GM19328 (cell line): Measurements from ENCODE around the gene SFPQ.
"Not testable (repeated sequence)": the region's sequence is repeated elsewhere in the genome, so short reads cannot be mapped to it uniquely, and the experiment has no call there.

Experiments
- ATAC-seq: cut with Tn5 transposase; IDR thresholded peaks from one replicate; pipeline ENCODE4 v1.9.1; 2021; ENCODE audit warnings: mild to moderate bottlenecking, moderate library complexity; ENCODE audit not compliant: unreplicated experiment

SFPQ gene

DNA sequence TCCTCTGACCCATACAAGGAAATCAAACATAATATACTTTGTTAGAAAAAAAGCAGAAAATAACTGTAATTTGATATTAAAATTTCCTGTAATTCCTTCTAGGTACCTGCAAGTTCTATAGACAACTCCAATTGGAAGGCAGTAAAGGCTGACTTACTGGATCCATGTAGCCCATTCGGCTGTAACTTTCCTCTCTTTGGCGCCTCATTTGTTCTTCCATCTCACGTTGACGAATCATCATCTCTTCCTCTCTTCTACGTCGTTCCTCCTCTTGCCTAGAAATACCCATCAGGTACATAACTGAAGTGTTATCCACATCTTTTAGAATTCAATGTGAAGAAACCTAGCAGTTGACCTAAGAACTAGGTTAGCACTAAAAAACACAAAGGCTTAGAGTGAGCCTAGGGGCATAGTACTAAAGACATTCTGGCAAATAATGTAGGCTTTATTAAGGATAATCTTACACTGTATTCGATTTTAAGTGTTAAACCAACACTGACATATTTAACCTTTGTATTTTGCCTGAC, 5.1 kb downstream of the SFPQ start:
- no peak for ATAC-seq

GRCh38 chr1:35186239-35186638, 6.7 kb downstream of the SFPQ start:
- ATAC-seq, result no peak

- no peak for ATAC-seq
Observed at GRCh38 chr1:35185200-35185599, 7.7 kb downstream of the SFPQ start.

GRCh38 chr1:35184495-35185199, 8.3 kb downstream of the SFPQ start:
- no peak for ATAC-seq

DNA sequence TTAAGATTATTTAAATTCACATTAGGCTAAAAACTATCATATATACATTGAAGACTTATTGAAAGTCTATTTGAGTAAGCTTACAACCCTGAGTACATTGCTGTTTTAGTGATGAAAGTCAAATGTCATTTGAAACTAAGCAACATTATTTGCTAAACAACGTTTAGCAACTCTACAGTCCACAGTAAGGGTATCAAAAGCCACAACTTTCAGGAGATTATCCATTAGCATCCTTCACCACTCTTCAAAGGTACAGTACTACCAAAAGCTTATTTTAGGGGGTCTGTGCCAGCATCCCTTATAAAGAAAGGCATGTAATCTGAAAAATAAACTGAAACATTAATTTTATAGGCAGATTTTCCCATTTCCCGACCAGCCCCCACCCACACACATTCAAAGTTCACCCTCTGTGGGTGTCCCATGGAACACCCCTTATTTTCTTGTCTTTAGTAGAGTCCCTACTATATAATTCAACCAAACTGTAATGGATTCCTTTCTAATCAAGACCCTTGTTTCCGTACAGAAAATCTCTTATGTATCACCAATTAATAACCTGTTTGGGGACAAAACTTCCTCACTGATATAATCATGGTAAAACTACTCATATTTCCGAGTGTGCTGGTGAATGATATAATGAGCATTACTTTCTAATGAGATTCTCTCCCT, 11.0 kb downstream of the SFPQ start:
- ATAC-seq, result no peak

DNA sequence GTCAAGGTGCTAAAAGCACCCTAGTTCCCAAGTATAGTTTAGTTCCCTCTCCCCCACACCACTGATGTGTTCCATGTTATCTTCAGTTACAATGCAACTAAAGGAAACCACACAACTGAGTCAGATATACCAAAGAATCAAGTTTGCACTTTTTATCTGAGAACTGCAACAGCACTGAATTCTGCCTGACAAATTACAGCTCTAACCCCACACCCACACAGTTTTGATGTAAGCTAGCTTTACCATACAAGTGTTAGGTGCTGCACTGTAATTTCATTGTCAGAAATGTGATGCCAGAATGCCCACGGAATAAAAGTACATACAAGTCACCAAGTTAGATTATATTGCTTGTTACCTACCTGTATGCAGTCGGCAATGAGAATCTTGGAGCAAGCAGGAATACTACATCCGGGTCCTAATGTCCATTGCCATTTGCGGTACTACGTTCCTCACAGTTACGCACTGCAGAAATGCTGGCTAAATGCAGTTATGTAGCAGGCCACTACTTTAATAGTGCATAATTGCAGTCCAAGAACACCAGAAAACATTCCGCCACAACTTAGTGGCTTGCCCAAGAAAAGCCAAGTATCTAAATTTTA, 12.1 kb downstream of the SFPQ start:
- no peak for ATAC-seq

DNA sequence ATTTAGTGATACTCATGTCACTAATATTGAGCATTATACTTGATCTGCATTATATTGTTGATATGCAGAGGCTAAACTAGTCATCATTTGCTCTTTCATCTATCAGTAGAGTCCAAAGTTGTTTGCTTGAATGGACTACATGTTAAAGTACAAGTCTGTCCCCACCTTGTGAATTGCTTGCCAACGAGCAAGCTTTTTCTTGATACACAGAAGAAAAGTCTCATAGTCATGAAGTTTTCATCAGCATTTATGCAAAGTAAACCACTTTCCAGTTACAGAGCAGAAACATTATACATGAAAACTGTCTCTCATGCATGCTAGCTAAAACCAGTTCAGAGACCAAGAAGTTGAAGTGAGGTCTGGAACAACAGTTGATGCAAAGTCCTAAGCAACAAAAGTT, 13.0 kb downstream of the SFPQ start:
- no peak for ATAC-seq

- no peak for ATAC-seq
Observed at GRCh38 chr1:35178874-35179380, 14.0 kb downstream of the SFPQ start.

- ATAC-seq, result no peak
Observed at GRCh38 chr1:35178295-35178695, 14.7 kb downstream of the SFPQ start.

DNA sequence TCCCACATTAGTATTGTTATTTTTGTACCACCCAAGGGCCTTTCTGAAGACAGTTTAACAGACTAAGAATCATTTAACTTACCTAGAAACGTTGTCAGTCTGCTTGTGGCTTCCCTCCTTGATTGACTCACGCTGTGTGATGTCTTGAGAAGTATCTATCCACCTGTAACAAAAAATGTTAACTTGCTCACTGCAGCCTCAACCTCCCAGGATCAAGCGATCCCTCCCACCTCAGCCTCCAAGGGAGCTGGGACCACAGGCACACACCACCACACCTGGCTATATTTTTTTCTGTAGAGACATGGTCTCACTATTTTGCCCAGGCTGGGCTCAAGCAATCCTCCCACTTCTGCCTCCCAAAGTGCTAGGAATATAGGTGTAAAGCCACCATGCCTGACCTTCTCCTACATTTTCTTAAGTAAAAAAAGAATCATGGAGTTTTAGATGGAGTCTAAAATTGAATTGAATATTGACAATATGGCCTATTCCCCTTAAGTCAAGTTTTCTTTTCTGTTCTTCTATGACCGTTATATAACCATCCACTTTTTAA, 15.6 kb downstream of the SFPQ start:
- ATAC-seq, result no peak

GRCh38 chr1:35175602-35176001, 17.3 kb downstream of the SFPQ start:
- no peak for ATAC-seq

DNA sequence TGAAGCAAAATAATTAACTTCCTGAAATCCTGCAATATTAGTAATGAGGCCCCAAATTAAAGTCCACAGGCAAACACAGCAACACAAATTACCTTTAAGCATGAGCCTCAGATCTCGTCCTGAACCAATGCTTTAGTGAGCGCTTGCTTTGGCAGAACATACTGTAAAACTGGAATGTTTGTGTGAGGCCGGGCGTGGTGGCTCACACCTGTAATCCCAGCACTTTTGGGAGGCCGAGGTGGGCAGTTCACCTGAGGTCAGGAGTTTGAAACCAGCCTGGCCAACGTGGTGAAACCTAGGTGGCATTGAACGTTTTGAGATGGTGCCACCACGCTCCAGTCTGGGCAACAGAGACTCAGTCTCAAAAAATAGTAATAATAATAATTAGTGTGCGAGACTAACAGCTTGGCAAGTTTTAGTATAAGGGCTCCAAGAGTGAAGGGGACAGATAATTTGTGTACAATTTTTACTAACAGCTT, 17.8 kb downstream of the SFPQ start:
- ATAC-seq, result no peak

- no peak for ATAC-seq
Observed at GRCh38 chr1:35173909-35174540, 18.9 kb downstream of the SFPQ start.

DNA sequence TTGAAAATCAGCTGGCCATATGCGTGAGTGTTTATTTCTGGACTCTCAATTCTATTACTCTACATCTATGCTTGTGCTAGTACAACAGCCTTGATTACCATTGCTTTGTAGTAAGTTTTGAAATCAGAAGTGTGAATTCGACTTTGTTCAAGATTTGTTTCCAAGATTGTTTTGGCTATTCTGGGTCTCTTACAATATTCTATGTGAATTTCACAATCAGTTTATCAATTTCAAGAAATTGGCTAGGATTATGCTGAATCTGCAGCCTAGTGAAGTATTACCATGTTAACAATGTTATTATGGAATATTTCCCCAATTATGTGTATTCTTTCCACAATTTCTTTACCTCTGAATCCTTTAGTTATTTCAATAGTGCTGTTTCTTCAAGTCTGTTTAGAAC, 19.5 kb downstream of the SFPQ start:
- no peak for ATAC-seq

- ATAC-seq, result no peak
Observed at GRCh38 chr1:35172022-35172421, 20.9 kb downstream of the SFPQ start.

DNA sequence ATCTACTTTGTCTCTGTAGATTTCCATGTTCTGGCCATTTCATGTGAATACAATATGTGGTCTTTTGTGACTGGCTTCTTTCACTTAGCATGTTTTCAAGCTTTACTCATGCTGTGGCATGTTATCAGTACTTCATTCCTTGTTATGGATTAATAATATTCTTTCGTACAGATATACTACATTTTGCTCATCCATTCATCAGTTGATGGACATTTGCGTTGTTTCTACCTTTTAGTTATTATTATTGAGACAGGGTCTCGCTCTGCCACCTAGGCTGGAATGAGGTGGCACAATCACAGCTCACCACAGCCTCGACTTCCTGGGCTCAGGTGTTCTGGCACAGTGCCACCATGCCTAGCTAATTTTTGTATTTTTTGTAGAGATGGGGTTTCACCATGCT, 21.4 kb downstream of the SFPQ start:
- ATAC-seq, result no peak

DNA sequence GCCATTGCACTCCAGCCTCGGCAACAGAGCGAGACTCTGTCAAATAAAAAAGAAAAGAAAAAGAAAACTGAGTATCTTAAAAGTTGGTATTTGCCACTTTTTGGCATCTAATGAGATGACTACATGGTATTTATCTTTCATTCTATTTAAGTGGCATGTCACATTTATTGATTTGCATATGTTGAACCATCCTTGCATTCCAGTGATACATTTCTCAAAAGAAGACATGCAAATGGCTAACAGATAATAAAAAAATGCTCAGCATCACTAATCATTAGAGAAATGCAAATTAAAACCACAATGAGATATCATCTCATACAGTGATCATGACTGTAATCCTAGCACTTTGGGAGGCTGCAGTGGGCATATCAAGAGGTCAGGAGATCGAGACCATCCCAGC, 28.1 kb downstream of the SFPQ start:
- no peak for ATAC-seq

DNA sequence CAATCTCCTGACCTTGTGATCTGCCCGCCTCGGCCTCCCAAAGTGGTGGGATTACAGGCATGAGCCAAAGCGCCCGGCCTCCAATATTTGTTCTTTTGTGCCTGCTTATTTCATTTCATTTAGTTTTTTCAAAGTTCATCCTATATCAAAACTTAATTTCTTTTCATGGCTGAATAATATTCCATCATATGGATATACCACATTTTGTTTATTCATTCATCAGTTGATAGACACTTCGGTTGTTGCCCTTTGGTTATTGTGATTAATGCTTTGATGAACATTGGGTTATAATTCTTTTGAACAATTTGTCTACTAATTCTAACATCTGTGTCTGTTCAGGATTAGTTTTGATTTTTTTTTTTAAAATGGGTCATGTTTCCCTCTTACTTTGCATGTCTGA, 41.7 kb downstream of the SFPQ start:
- ATAC-seq, result no peak

GRCh38 chr1:35145892-35146549, 46.9 kb downstream of the SFPQ start:
- not testable (repeated sequence) for ATAC-seq

- no peak for ATAC-seq
Observed at GRCh38 chr1:35143737-35144508, 49.0 kb downstream of the SFPQ start.
